Esophagus squamous epithelium (tissue), 5 donors: ENCODE results near the gene NDUFB2. TPM values are rescaled to one million over a fixed set of nuclear protein-coding genes. Genes with fewer than 3 reads are reported as not detected.
A peak's percentile ranks its signal among the peaks of the same experiment; 100 is the strongest.
"Not testable (repeated sequence)": the region's sequence is repeated elsewhere in the genome, so short reads cannot be mapped to it uniquely, and the experiment has no call there.

Experiments used
- DNase-seq: peaks from one replicate; lab custom pipeline; 2025; lab: John Stamatoyannopoulos, UW
- H3K27ac ChIP-seq, 4 donors: fragments of 200-600 bp; sonication (generic); one replicate each; pipeline ENCODE4 v1.5.1; 2016 to 2019; ENCODE audit warnings: mild to moderate bottlenecking in 1 of 4
- H3K27me3 ChIP-seq, 4 donors: fragments of 200-600 bp; sonication (generic); 1 replicate in 3 of 4; 2 replicates in 1 of 4; pipeline versions ENCODE4 v1.5.1 to v1.6.0; 2017 to 2021; ENCODE audit warnings: antibody characterized with exemption in 1 of 4
- H3K36me3 ChIP-seq, 3 donors: fragments of 200-600 bp; sonication (generic); one replicate each; pipeline ENCODE4 v1.5.1; 2016 to 2019
- H3K4me1 ChIP-seq, 3 donors: fragments of 200-600 bp; sonication (generic); one replicate each; pipeline ENCODE4 v1.5.1; 2017 to 2019
- H3K4me3 ChIP-seq, 4 donors: fragments of 200-600 bp; sonication (generic); 1 replicate in 3 of 4; 2 replicates in 1 of 4; pipeline ENCODE4 v1.5.1; 2016 to 2019; ENCODE audit warnings: mild to moderate bottlenecking in 2 of 4, moderate library complexity in 1 of 4
- H3K9me3 ChIP-seq, 3 donors: fragments of 200-600 bp; sonication (generic); one replicate each; pipeline ENCODE4 v1.5.1; 2016 to 2019
- CTCF ChIP-seq, 6 experiments: fragments of 450-650 bp in 4 of 6; fragments of 200-600 bp in 2 of 6; sonication (generic) in 2 of 6; IDR thresholded peaks; one replicate each; pipeline ENCODE4 v1.5.1; 2016 to 2019; ENCODE audit warnings: antibody characterized with exemption in 6 of 6, mild to moderate bottlenecking in 4 of 6, moderate library complexity in 4 of 6
- POLR2A ChIP-seq, 4 donors: fragments of 450-650 bp; IDR thresholded peaks; one replicate each; pipeline ENCODE4 v1.6.1; 2017; ENCODE audit warnings: antibody characterized with exemption in 4 of 4, mild to moderate bottlenecking in 4 of 4, moderate library complexity in 3 of 4
- WGBS, 2 donors: methylation state at CpG; one replicate each; pipeline ENCODE4 v1.1.5; 2018; 5-methylcytosine and 5-hydroxymethylcytosine counted together
- intact Hi-C: fragments of 100-400 bp; cut with DNase I; formaldehyde crosslinking; loops from one replicate; pipeline ENCODE4 v1.15.0; 2022
- total RNA-seq, 4 donors: library from RNA; depleted of rRNA; stranded (reverse); fragments of >200 nt; gene quantifications; one replicate each; pipeline ENCODE4 v1.1.0, GENCODE V29; 2016
- donor health status: DM: yes; HTN: yes; CAD: no.

NDUFB2 gene
- total RNA-seq, 4 donors from 2014 or later = 87.5 to 353 (median 340) TPM

GRCh38 chr7:140656548-140657515, 39.7 kb upstream of the NDUFB2 start:
- H3K36me3 ChIP-seq = no peaks in the 10 kb centered on the region
- H3K4me1 ChIP-seq = peaks cover 0 to 45% (median 22%) of the 10 kb centered on the region in 3 donors
- peaks cover 0 to 13% (median 0%) of the 10 kb centered on the region in 4 donors for H3K27me3 ChIP-seq
- H3K9me3 ChIP-seq = no peaks in the 10 kb centered on the region
- peak overlapping the region in 3 of 4 donors; percentile 19 to 54 (median 23) for H3K4me3 ChIP-seq
- intact Hi-C loops = no loop called here
- peak overlapping the region; percentile 38 to 78 (median 57) for H3K27ac ChIP-seq
- TF ChIP-seq CTCF (IDR thresholded peaks at IDR 0.05) (no peak), POLR2A (IDR thresholded peaks at IDR 0.05) (no peak)
- no peak for DNase-seq
- WGBS, 2 donors = 37 to 44% methylated on average over 11 of the region's 11 CpGs

- Histone ChIP-seq H3K4me3 (no peak overlapping the region), H3K27ac (no peak overlapping the region), H3K9me3 (no peaks in the 10 kb centered on the region), H3K36me3 (no peaks in the 10 kb centered on the region), H3K4me1 (peaks cover 0 to 45% (median 22%) of the 10 kb centered on the region in 3 donors), H3K27me3 (peaks cover 0 to 13% (median 0%) of the 10 kb centered on the region in 4 donors)
- 91 to 92% methylated on average over 9 of the region's 9 CpGs for WGBS, 2 donors
- TF ChIP-seq POLR2A (IDR thresholded peaks at IDR 0.05) = no peak
- intact Hi-C loops = no loop called here
- DNase-seq = no peak
Measured at GRCh38 chr7:140657891-140658290, 38.6 kb upstream of the NDUFB2 start.

- Histone ChIP-seq H3K27me3 (peaks cover 0 to 13% (median 0%) of the 10 kb centered on the region in 4 donors), H3K4me1 (peaks cover 0 to 35% (median 15%) of the 10 kb centered on the region in 3 donors), H3K4me3 (no peak overlapping the region), H3K27ac (no peak overlapping the region), H3K36me3 (no peaks in the 10 kb centered on the region), H3K9me3 (no peaks in the 10 kb centered on the region)
- WGBS, 2 donors = 53 to 61% methylated on average over 7 to 8 of the region's 8 CpGs
- intact Hi-C loops = no loop called here
- TF ChIP-seq POLR2A (IDR thresholded peaks at IDR 0.05) = no peak
- TF ChIP-seq CTCF (IDR thresholded peaks at IDR 0.05) = no peak
- no peak for DNase-seq
Measured at GRCh38 chr7:140659856-140660255, 36.7 kb upstream of the NDUFB2 start.

GRCh38 chr7:140661124-140661523, 35.4 kb upstream of the NDUFB2 start:
- 27 to 41% methylated on average over 2 of the region's 2 CpGs for WGBS, 2 donors
- TF ChIP-seq CTCF (IDR thresholded peaks at IDR 0.05) = no peak
- TF ChIP-seq POLR2A (IDR thresholded peaks at IDR 0.05) = no peak
- Histone ChIP-seq H3K4me3 (no peak overlapping the region), H3K36me3 (no peaks in the 10 kb centered on the region), H3K27me3 (peaks cover 0 to 13% (median 0%) of the 10 kb centered on the region in 4 donors), H3K4me1 (peaks cover 0 to 28% (median 10%) of the 10 kb centered on the region in 3 donors), H3K9me3 (no peaks in the 10 kb centered on the region), H3K27ac (no peak overlapping the region)
- intact Hi-C loops = no loop called here
- no peak for DNase-seq

- H3K36me3 ChIP-seq, H3K9me3 ChIP-seq, H3K27ac ChIP-seq, DNase-seq, intact Hi-C loops, H3K4me3 ChIP-seq: not testable (repeated sequence)
- peaks cover 0 to 12% (median 0%) of the 10 kb centered on the region in 3 donors for H3K4me1 ChIP-seq
- 78 to 82% methylated on average over 2 of the region's 2 CpGs for WGBS, 2 donors
- H3K27me3 ChIP-seq = peaks cover 0 to 13% (median 0%) of the 10 kb centered on the region in 4 donors
Measured at GRCh38 chr7:140662938-140663337, 33.6 kb upstream of the NDUFB2 start.

GRCh38 chr7:140667476-140667875, 29.0 kb upstream of the NDUFB2 start:
- peaks cover 0 to 6% (median 0%) of the 10 kb centered on the region in 3 donors for H3K4me1 ChIP-seq
- H3K36me3 ChIP-seq = no peaks in the 10 kb centered on the region
- WGBS, 2 donors = 44 to 70% methylated on average over 1 of the region's 1 CpG
- no peak for TF ChIP-seq POLR2A (IDR thresholded peaks at IDR 0.05)
- TF ChIP-seq CTCF (IDR thresholded peaks at IDR 0.05) = no peak
- H3K9me3 ChIP-seq = no peaks in the 10 kb centered on the region
- H3K27ac ChIP-seq = no peak overlapping the region
- intact Hi-C loops = no loop called here
- no peak overlapping the region for H3K4me3 ChIP-seq
- no peak for DNase-seq
- no peaks in the 10 kb centered on the region for H3K27me3 ChIP-seq
